Heart left ventricle (tissue), 16 donors: ENCODE results near the gene DCHS2. TPM values are rescaled to one million over a fixed set of nuclear protein-coding genes. Genes with fewer than 3 reads are reported as not detected.

ENCODE experiments used
- ATAC-seq, 4 donors: fragments of 200-7000 bp; cut with Tn5 transposase; one replicate each; pipeline ENCODE4 v1.9.1; 2020 to 2022; ENCODE audit warnings: moderate library complexity in 4 of 4, mild to moderate bottlenecking in 3 of 4, moderate number of reproducible peaks in 1 of 4
- DNase-seq, 5 donors: peaks; one replicate each; pipeline ENCODE4 v3.0.0-alpha.2; 2020
- H3K27ac ChIP-seq, 12 donors: fragments of 200-600 bp; sonication (generic) in 4 of 12; one replicate each; pipeline versions ENCODE4 v1.5.0 to v1.8.0; 2016 to 2022; ENCODE audit warnings: mild to moderate bottlenecking in 2 of 12
- H3K27me3 ChIP-seq, 9 donors: fragments of 200-600 bp; sonication (generic) in 2 of 9; one replicate each; pipeline versions ENCODE4 v1.5.1 to v1.8.0; 2016 to 2022; ENCODE audit warnings: mild to moderate bottlenecking in 3 of 9
- H3K36me3 ChIP-seq, 9 donors: fragments of 200-600 bp; sonication (generic) in 2 of 9; one replicate each; pipeline versions ENCODE4 v1.5.0 to v1.8.0; 2018 to 2022; ENCODE audit warnings: mild to moderate bottlenecking in 2 of 9
- H3K4me1 ChIP-seq, 12 donors: fragments of 200-600 bp; sonication (generic) in 4 of 12; one replicate each; pipeline versions ENCODE4 v1.5.0 to v1.8.0; 2016 to 2022; ENCODE audit warnings: mild to moderate bottlenecking in 3 of 12
- H3K4me3 ChIP-seq, 12 donors: fragments of 200-600 bp; sonication (generic) in 4 of 12; one replicate each; pipeline versions ENCODE4 v1.5.0 to v1.8.0; 2017 to 2022; ENCODE audit warnings: mild to moderate bottlenecking in 9 of 12, moderate library complexity in 4 of 12
- H3K9me3 ChIP-seq, 12 donors: fragments of 200-600 bp; sonication (generic) in 4 of 12; one replicate each; pipeline versions ENCODE4 v1.5.0 to v1.8.0; 2016 to 2022; ENCODE audit warnings: mild to moderate bottlenecking in 1 of 12
- POLR2A ChIP-seq, 2 donors: fragments of 450-650 bp; IDR thresholded peaks; one replicate each; pipeline ENCODE4 v1.6.1; 2017; ENCODE audit warnings: antibody characterized with exemption in 2 of 2, mild to moderate bottlenecking in 2 of 2, moderate library complexity in 2 of 2
- WGBS, 4 donors: extraction: QIAGEN DNeasy Blood & Tissue Kit in 2 of 4; methylation state at CpG; one replicate each; pipeline versions ENCODE4 v1.1.5 to v1.1.7; 2013 to 2018; 5-methylcytosine and 5-hydroxymethylcytosine counted together
- intact Hi-C, 10 donors: fragments of 100-400 bp; cut with DNase I; formaldehyde crosslinking; loops; one replicate each; pipeline versions ENCODE4 v1.11.1 to v1.14.2; 2022
- polyA plus RNA-seq, 2 donors: library from polyadenylated mRNA; stranded (reverse); fragments of 200-250 nt; gene quantifications; one replicate each; pipeline ENCODE4 v1.2.3, GENCODE V29; 2013
- total RNA-seq, 9 donors: library from RNA; depleted of rRNA in 2 of 9; stranded (reverse); fragments of >200 nt in 2 of 9; fragmentation: NEBNext Ultra II Directional in 3 of 9; extraction: Animal tissue kit (Norgen Biotek cat#: 25700) in 3 of 9; gene quantifications; one replicate each; pipeline versions ENCODE4 v1.1.0 to v1.2.4, GENCODE V29; 2016 to 2023
- TF ChIP-seq, protein P1 (sequence below), 12 donors: fragments of 200-600 bp; sonication (generic) in 4 of 12; IDR thresholded peaks; one replicate each; pipeline versions ENCODE4 v1.5.0 to v1.8.0; 2018 to 2022; ENCODE audit warnings: antibody characterized with exemption in 12 of 12, mild to moderate bottlenecking in 5 of 12
- donor health status: ischemic (EF 13 %, LVEDD 7.1; RV severe dilation, severe dysfunction).
- donor health status: healthy with polysubstance abuse.
- donor health status: DM: no; HTN: yes; CAD: no.
- donor health status: DM: no; HTN: no; CAD: no.
- donor health status: ischemic (EF 25% LVEDD 6.9; RV normal size, moderate dysfunction).
- donor health status: ischemic (EF 25% LVEDD 5.7; RV mildly dilated, moderate dysfunction).
- donor health status: healthy.
- donor health status: DM: yes; HTN: yes; CAD: no.
- donor health status: ischemic (EF 35%, LVEDD 5.7; RV mildly dilated, moderate dysfunction).
- donor health status: nonischemic (EF 11% LVEDD 7.7; RV severe dilation, severe dysfunction).
- donor health status: DM: yes; HTN: yes; CAD: no.
- donor health status: PGD.
- donor health status: ischemic (EF 29% LVEDD 5.4; RV normal size, mild dysfunction).
- donor health status: nonischemic (EF 23%, LVEDD 6.1; RV moderate dilation, normal function).

The DCHS2 gene
- total and polyA plus RNA-seq, 11 donors, result under 0.01 to 0.49 (median 0.15) TPM; not detected in 5

DNA sequence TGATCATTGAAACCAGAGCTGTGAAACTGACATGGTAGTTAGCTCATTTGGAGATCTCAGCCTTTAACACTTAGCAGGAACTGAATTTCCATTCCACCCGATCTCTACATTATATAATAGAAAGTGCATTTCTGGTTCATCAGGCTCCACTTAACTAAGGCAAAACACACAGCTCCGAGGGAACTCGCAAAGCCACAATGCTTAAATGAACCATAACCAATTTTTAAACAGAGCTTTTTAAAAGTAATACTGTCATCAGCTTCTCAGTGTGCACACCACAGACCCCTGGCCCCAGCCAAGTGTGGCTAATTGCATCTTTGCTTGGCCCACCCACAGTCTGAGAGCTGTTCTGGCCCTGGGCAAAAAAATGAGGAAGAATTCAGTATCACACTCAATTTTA lies 66.1 kb downstream of the DCHS2 start:
- intact Hi-C loops, result no loop called here
- peak overlapping the region in 1 of 12 donors; percentile 7 for H3K27ac ChIP-seq
- no peaks in the 10 kb centered on the region for H3K36me3 ChIP-seq
- no peaks in the 10 kb centered on the region for H3K4me1 ChIP-seq
- H3K4me3 ChIP-seq, result no peak overlapping the region
- no peak for TF ChIP-seq POLR2A (IDR thresholded peaks at IDR 0.05)
- TF ChIP-seq, protein P1, sequence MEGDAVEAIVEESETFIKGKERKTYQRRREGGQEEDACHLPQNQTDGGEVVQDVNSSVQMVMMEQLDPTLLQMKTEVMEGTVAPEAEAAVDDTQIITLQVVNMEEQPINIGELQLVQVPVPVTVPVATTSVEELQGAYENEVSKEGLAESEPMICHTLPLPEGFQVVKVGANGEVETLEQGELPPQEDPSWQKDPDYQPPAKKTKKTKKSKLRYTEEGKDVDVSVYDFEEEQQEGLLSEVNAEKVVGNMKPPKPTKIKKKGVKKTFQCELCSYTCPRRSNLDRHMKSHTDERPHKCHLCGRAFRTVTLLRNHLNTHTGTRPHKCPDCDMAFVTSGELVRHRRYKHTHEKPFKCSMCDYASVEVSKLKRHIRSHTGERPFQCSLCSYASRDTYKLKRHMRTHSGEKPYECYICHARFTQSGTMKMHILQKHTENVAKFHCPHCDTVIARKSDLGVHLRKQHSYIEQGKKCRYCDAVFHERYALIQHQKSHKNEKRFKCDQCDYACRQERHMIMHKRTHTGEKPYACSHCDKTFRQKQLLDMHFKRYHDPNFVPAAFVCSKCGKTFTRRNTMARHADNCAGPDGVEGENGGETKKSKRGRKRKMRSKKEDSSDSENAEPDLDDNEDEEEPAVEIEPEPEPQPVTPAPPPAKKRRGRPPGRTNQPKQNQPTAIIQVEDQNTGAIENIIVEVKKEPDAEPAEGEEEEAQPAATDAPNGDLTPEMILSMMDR (IDR thresholded peaks at IDR 0.05), result no peak
- DNase-seq, result no peak
- peaks cover 0 to 7% (median 0%) of the 10 kb centered on the region in 9 donors for H3K27me3 ChIP-seq
- H3K9me3 ChIP-seq, result no peaks in the 10 kb centered on the region
- WGBS, 4 donors, result 78 to 92% (median 83%) methylated on average over 3 of the region's 3 CpGs
- no peak for ATAC-seq

DNA sequence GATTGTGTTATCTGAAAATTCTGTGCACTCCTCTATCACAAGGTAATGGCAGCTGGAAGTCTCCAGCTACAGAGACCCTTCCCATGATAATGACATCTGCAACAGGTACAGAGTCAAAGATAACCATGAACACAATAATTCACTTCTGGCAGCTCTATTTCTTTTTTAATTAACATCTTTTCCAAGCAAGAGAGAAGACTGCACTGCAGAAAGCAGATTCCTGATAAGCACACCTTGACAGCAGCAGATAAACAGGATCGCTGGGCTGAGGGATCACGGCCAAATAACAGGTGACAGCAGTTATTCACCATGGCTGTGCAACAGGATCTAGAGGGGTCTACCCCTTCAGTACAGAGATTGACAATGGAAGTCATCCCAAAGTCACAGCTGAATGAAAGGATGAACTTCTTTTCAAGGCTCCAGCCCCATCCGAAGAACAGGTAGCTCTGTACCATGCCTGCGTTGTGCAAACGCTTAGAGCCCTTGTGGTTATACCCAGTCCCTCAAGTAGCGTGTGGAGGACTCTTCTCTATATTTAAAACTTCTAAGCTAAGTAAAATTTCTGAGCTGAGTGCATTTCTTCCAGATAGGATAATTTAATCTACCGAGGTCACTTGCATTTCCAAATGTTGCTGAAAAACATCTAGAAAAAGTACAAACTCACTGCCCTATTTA lies 66.7 kb downstream of the DCHS2 start:
- H3K36me3 ChIP-seq, result no peaks in the 10 kb centered on the region
- WGBS, 4 donors, result 80 to 85% (median 81%) methylated on average over 7 of the region's 7 CpGs

DNA sequence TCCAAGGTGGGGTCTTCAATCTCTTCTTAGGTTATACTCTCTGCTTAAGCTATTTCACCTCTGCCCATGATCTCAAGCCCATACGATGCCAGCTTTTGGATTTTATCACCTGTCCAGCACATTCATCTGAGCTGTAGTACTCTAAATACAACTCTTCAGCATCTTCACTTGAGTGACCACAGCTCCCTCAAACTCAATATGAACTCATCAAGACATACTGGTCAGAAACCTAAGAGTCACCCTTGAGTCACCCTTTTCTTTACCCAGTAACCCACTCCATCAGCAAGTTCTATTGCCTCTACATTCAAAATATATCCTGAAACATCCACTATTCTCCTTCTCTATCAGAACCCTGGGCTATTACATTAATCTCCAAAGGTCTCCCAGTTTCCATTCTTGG lies 69.4 kb downstream of the DCHS2 start:
- peaks cover 0 to 7% (median 0%) of the 10 kb centered on the region in 9 donors for H3K27me3 ChIP-seq
- no peak overlapping the region for H3K4me3 ChIP-seq
- TF ChIP-seq, protein P1 (IDR thresholded peaks at IDR 0.05), result no peak
- TF ChIP-seq POLR2A (IDR thresholded peaks at IDR 0.05), result no peak
- H3K9me3 ChIP-seq, result no peaks in the 10 kb centered on the region
- 0 to 3% (median 1%) methylated on average over 1 of the region's 1 CpG for WGBS, 4 donors
- H3K36me3 ChIP-seq, result no peaks in the 10 kb centered on the region
- H3K4me1 ChIP-seq, result peaks cover 0 to 5% (median 0%) of the 10 kb centered on the region in 12 donors
- intact Hi-C loops, result no loop called here
- H3K27ac ChIP-seq, result no peak overlapping the region
- ATAC-seq (no peak), DNase-seq (no peak)

More for the DNA sequence above, 66.7 kb downstream of the DCHS2 start:
- H3K4me1 ChIP-seq, result no peaks in the 10 kb centered on the region
- peaks cover 0 to 7% (median 0%) of the 10 kb centered on the region in 9 donors for H3K27me3 ChIP-seq
- DNase-seq, result no peak
- H3K9me3 ChIP-seq, result no peaks in the 10 kb centered on the region
- intact Hi-C loops, result no loop called here
- no peak overlapping the region for H3K27ac ChIP-seq
- ATAC-seq, result no peak
- no peak overlapping the region for H3K4me3 ChIP-seq
- no peak for TF ChIP-seq POLR2A (IDR thresholded peaks at IDR 0.05)
- TF ChIP-seq, protein P1 (IDR thresholded peaks at IDR 0.05), result no peak

DNA sequence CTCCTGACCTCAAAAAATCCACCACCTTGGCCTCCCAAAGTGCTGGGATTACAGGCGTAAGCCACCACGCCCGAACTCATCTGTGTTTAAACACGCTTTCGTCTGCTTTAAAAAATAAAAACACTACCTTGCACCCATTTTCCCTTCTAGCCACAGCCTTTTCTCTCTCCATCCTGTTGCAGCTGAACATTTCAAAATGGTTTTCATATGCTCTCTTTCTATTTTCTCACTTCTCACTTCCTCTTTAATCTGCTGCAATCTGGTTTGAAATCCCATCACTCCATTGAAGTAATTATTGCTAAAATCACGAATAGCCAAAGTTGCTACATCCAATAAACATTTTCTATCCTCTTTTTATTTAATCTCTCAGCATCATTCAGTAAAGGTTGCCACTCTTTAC lies 70.0 kb downstream of the DCHS2 start:
- DNase-seq (no peak), ATAC-seq (no peak)
- no peak overlapping the region for H3K27ac ChIP-seq
- H3K36me3 ChIP-seq, result no peaks in the 10 kb centered on the region
- TF ChIP-seq, protein P1 (IDR thresholded peaks at IDR 0.05), result no peak
- no peak for TF ChIP-seq POLR2A (IDR thresholded peaks at IDR 0.05)
- no peaks in the 10 kb centered on the region for H3K9me3 ChIP-seq
- peaks cover 0 to 5% (median 0%) of the 10 kb centered on the region in 12 donors for H3K4me1 ChIP-seq
- H3K4me3 ChIP-seq, result no peak overlapping the region
- 79 to 92% (median 82%) methylated on average over 6 of the region's 6 CpGs for WGBS, 4 donors
- intact Hi-C loops, result no loop called here
- H3K27me3 ChIP-seq, result peaks cover 0 to 7% (median 0%) of the 10 kb centered on the region in 9 donors
